Activated CD8-positive, alpha-beta T cell treated with anti-CD3 and anti-CD28 coated beads for 36 hours (primary cell): ENCODE results near the gene NCOA7. TPM values are rescaled to one million over a fixed set of nuclear protein-coding genes. Genes with fewer than 3 reads are reported as not detected.
A peak's percentile ranks its signal among the peaks of the same experiment; 100 is the strongest.

Source experiments
- ATAC-seq: fragments of 200-7000 bp; cut with Tn5 transposase; one replicate; pipeline ENCODE4 v1.10.0; 2021; ENCODE audit warnings: mild to moderate bottlenecking, moderate library complexity
- CTCF ChIA-PET: fragments of 350-600 bp; sonication (Branson Sonifier 250); formaldehyde crosslinking; loops from one replicate; lab custom pipeline; 2021; ENCODE audit warnings: antibody characterized with exemption; lab: Charles Lee
- POLR2A ChIA-PET: fragments of 350-600 bp; sonication (Branson Sonifier 250); formaldehyde crosslinking; loops from one replicate; lab custom pipeline; 2021; ENCODE audit warnings: antibody characterized with exemption; lab: Charles Lee
- DNase-seq: peaks from one replicate; pipeline ENCODE4 v3.0.0-alpha.2; 2020
- H3K27ac Mint-ChIP-seq: one replicate; pipeline ENCODE4 v1.8.0; 2021; ENCODE audit warnings: mild to moderate bottlenecking, mixed read lengths
- H3K27me3 Mint-ChIP-seq: one replicate; pipeline ENCODE4 v1.8.0; 2021; ENCODE audit warnings: mixed read lengths
- H3K36me3 Mint-ChIP-seq: one replicate; pipeline ENCODE4 v1.8.0; 2021; ENCODE audit warnings: low read depth, mixed read lengths
- H3K4me1 Mint-ChIP-seq: one replicate; pipeline ENCODE4 v1.8.0; 2021; ENCODE audit warnings: low read depth, mixed read lengths
- H3K4me3 Mint-ChIP-seq: one replicate; pipeline ENCODE4 v1.8.0; 2021; ENCODE audit warnings: mild to moderate bottlenecking, moderate library complexity, mixed read lengths
- H3K9me3 Mint-ChIP-seq: one replicate; pipeline ENCODE4 v1.8.0; 2021; ENCODE audit warnings: mixed read lengths
- CTCF ChIP-seq: fragments of 200-600 bp; IDR thresholded peaks from one replicate; pipeline ENCODE4 v1.8.0; 2022; ENCODE audit warnings: antibody characterized with exemption, mild to moderate bottlenecking
- intact Hi-C: fragments of 100-400 bp; cut with micrococcal nuclease; formaldehyde crosslinking; loops from one replicate; pipeline ENCODE4 v1.10.0; 2022
- total RNA-seq, 2 experiments: library from RNA; stranded (reverse); gene quantifications; one replicate each; pipeline ENCODE4 v1.2.3, GENCODE V29; 2021

Gene NCOA7
- total RNA-seq, 2 experiments from 2014 or later, result 43.4 to 44.9 TPM

GRCh38 chr6:125957391-125957693 is 166.6 kb downstream of the NCOA7 start:
- peaks cover 3% of the 10 kb centered on the region for H3K27me3 Mint-ChIP-seq
- no peak overlapping the region for H3K4me3 Mint-ChIP-seq
- ChIA-PET POLR2A (interaction anchor here (0.8 to 3.5 kb wide), 7 partner anchors 8 to 655 kb away, joined by 3 to 23 read pairs (median 6); partner anchors contain the start of genes HDDC2, NCOA7 and TRMT11), CTCF (interaction anchor here (0.6 to 8.5 kb wide), 21 partner anchors 8 to 177 kb away, joined by 3 to 92 read pairs (median 10); partner anchors contain the start of genes NCOA7 and TRMT11)
- intact Hi-C loops, result loop anchor here (2.0 to 5.0 kb wide), 2 partner anchors 40 to 177 kb away; no protein-coding TSS in a partner anchor
- H3K9me3 Mint-ChIP-seq, result no peaks in the 10 kb centered on the region
- no peak for ATAC-seq
- peaks cover 2% of the 10 kb centered on the region for H3K36me3 Mint-ChIP-seq
- no peak for DNase-seq
- peaks cover 9% of the 10 kb centered on the region for H3K4me1 Mint-ChIP-seq
- TF ChIP-seq CTCF, result no peak
- no peak overlapping the region for H3K27ac Mint-ChIP-seq

DNA sequence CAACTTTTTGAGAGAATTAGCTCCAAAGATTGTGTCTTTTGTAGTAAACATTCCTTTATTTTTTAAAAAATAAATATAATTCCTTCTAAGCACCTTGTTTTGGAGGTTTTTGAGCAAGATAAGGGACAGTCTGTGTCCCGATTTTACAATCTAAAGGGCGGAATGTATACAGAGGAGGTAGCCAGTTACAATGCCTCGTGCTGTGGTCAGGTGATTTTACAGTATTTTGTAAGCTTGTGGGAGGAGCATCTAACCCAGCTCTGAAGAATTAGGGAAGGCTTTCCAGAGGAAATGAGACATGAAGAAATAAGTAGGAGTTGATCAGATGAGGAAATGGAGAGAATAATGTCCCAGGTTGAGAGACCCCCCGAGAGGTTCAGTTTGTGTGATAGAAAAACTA is 167.1 kb downstream of the NCOA7 start:
- H3K27me3 Mint-ChIP-seq, result peaks cover 3% of the 10 kb centered on the region
- peaks cover 2% of the 10 kb centered on the region for H3K36me3 Mint-ChIP-seq
- peaks cover 11% of the 10 kb centered on the region for H3K4me1 Mint-ChIP-seq
- TF ChIP-seq CTCF, result no peak
- ChIA-PET POLR2A (interaction anchor here (1.1 to 3.5 kb wide), 5 partner anchors 28 to 656 kb away, joined by 3 to 23 read pairs (median 16); partner anchors contain the start of genes HDDC2, NCOA7 and TRMT11), CTCF (interaction anchor here (1.0 to 8.5 kb wide), 15 partner anchors 8 to 177 kb away, joined by 3 to 92 read pairs (median 14); partner anchors contain the start of genes NCOA7 and TRMT11)
- no peak overlapping the region for H3K4me3 Mint-ChIP-seq
- intact Hi-C loops, result loop anchor here (2.0 to 5.0 kb wide), 2 partner anchors 41 to 177 kb away; no protein-coding TSS in a partner anchor
- no peak for ATAC-seq
- no peaks in the 10 kb centered on the region for H3K9me3 Mint-ChIP-seq
- peak; percentile 22 for DNase-seq
- no peak overlapping the region for H3K27ac Mint-ChIP-seq

DNA sequence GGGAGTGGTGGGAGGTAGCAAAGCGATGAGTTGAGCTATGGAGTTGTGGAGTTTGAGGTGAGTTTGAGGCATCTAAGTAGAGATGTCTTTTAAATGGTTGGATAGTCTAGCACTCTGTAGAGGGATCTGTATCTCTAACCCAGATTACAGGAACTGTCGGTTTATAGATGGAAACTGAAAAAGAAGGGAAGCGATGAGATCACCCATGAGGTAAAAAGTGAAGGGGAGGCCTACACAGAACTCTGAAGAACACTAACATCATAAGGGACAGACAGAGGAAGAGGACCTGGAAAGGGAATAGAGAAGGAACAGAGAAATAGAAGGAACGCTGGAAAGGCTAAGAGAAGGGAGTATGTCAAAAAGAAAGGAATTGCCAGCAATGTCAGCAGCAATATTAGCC is 168.3 kb downstream of the NCOA7 start:
- ChIA-PET POLR2A (interaction anchor here (1.8 to 3.5 kb wide), 3 partner anchors 27 to 178 kb away, joined by 5 to 23 read pairs (median 21); partner anchors contain the start of genes NCOA7 and TRMT11), CTCF (interaction anchor here (1.2 to 8.5 kb wide), 5 partner anchors 11 to 167 kb away, joined by 3 to 92 read pairs (median 25); no protein-coding TSS in a partner anchor)
- peaks cover 17% of the 10 kb centered on the region for H3K4me1 Mint-ChIP-seq
- no peaks in the 10 kb centered on the region for H3K9me3 Mint-ChIP-seq
- H3K36me3 Mint-ChIP-seq, result peaks cover 2% of the 10 kb centered on the region
- no peak for ATAC-seq
- intact Hi-C loops, result loop anchor here (5.0 kb wide), 1 partner anchor 42 kb away; no protein-coding TSS in a partner anchor
- no peak for TF ChIP-seq CTCF
- H3K4me3 Mint-ChIP-seq, result no peak overlapping the region
- no peak for DNase-seq
- H3K27ac Mint-ChIP-seq, result no peak overlapping the region
- peaks cover 1% of the 10 kb centered on the region for H3K27me3 Mint-ChIP-seq

DNA sequence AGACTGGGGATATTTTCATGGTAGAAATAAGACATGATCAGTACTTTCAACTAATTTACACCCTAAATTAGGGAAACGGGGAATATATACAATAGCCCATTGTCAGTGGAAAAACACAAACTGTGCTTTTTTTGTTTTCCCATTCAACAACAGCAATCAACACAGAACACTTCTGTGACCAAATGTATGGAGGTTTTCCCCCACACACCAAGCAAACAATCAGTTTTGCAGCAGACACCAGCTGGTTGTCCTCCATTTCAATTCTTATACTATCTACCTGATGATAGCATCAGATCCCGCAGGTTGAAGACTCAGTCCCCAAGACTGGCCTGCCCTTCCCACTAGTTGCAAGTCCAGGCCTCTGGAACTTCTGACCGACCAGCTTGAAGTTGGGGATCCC is 170.4 kb downstream of the NCOA7 start:
- H3K27me3 Mint-ChIP-seq, result no peaks in the 10 kb centered on the region
- H3K36me3 Mint-ChIP-seq, result peaks cover 2% of the 10 kb centered on the region
- H3K4me1 Mint-ChIP-seq, result peaks cover 16% of the 10 kb centered on the region
- H3K4me3 Mint-ChIP-seq, result no peak overlapping the region
- ATAC-seq (no peak), DNase-seq (no peak)
- TF ChIP-seq CTCF, result no peak
- CTCF ChIA-PET, result interaction anchor here (1.1 to 4.8 kb wide), 4 partner anchors 9 to 72 kb away, joined by 3 to 25 read pairs (median 5); partner anchors contain the start of gene TRMT11
- no peaks in the 10 kb centered on the region for H3K9me3 Mint-ChIP-seq
- intact Hi-C loops, result no loop called here
- H3K27ac Mint-ChIP-seq, result no peak overlapping the region
- POLR2A ChIA-PET, result interaction anchor here (0.6 to 0.7 kb wide), 2 partner anchors 172 to 180 kb away, joined by 3 read pairs; no protein-coding TSS in a partner anchor
